Urothelium cell line (cell line): Measurements from ENCODE around the gene ZNF165.
"Not testable (repeated sequence)": the region's sequence is repeated elsewhere in the genome, so short reads cannot be mapped to it uniquely, and the experiment has no call there.

Source experiments
- DNase-seq: peaks from one replicate; pipeline ENCODE4 v3.0.0; 2011; ENCODE audit warnings: low spot score, mixed read lengths
- FAIRE-seq: peaks from 2 replicates; lab custom pipeline; 2011; peaks lifted over from hg19 to GRCh38; lab: Jason Lieb, UNC

Gene ZNF165

DNA sequence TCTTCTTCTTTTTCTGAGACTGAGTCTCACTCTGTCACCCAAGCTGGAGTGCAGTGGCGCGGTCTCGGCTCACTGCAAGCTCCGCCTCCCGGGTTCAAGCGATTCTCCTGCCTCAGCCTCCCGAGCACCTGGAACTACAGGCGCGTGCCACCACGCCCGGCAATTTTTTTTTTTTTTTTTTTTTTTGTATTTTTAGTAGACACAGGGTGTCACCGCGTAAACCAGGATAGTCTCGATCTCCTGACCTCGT is at the start of gene ZNF165:
TSS of gene ZNF165 (plus strand) at position 188 of the 250 bp plus-strand sequence. CDS start 4,913 bp downstream, outside the sequence.
- not testable (repeated sequence) for FAIRE-seq, DNase-seq

DNA sequence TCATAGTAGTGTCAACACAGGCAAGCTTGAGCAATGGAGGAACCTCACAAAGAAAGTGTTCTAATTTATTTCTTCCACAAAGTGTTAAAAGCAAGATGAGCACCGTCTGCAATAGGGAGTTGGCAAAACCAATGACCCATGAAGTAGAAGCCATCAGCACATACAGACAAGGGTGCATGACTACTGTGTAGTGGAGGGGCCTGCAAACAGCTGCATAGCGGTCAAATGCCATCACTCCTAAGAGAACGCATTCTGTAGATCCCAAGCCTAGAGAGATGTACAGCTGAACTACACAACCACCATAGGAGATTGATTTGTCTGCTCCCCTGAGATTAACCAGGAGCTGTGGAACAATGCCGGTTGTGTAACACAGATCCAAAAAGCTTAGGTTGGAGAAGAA is 26.8 kb upstream of the ZNF165 start:
- no peak for DNase-seq
- FAIRE-seq = no peak

DNA sequence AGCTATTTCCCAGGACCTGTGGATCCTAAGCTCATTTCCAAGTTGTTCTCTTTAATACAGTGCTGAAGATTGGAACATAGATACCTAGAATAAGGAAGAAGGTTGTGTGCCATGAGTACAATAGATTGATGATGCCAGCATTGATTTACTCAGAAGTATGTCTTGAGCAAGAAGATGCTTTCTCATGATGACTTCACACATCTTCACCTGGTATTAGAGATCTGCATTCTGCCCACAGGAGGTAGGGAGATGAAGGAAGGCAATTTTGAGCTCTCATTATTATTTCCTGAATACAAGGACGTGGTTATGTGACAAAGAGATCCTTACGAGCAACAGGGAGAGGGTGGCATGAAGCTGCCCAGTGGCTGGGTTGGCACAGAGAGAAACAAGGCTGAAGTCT is 20.0 kb upstream of the ZNF165 start:
- FAIRE-seq (no peak), DNase-seq (no peak)

DNA sequence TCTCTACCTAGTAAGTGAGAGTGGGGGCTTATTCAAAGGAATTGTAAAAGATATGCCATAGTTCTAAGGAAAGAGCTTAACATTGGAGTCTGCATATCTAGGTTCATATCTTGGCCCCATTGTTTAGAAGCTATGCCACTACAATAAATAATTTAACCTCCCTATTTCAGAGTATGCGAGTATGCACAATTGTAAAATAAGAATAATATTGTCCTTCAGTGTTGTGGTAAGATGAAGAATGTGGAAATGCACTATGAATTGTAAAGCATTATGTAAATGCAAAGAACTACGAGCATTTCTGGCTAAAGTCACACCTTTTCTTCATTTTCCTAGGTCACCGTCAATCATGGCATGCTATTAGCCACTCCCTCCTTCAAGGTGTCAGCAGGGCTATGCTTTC is 16.1 kb upstream of the ZNF165 start:
- DNase-seq (no peak), FAIRE-seq (no peak)

DNA sequence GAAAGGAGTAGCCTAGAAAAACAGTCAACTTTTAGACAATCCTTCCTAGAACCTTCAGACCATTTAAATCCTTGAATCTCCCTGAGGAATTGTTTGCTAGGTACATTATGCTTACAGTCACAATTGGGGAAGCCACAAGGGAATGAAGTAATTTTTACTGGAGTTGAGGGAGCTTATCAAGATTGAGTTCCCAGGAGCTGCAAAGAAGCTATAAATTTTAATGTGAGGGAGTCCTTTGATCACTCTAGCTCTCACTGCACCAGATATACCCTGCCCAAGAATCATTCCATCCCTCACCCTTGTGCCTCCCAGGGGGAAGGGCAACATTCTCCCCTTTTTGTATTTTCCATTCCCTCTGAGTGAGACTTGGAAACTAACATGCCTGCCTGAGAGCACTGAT is 12.3 kb upstream of the ZNF165 start:
- FAIRE-seq (no peak), DNase-seq (no peak)

DNA sequence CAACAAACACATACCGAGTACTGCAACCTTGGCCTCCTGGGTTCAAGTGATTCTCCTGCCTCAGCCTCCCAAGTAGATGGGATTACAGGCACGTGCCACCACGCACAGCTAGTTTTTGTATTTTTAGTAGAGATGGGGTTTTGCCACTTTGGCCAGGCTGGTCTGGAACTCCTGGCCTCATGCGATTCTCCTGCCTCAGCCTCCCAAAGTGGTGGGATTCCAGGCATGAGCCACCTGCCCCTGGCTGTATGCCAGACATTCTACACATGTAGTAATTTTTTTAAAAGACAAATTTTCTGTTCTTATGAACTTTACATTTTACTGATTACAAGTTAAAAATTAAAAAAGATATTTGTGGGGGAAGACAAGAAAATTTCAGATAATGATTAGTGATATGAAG is 9.4 kb upstream of the ZNF165 start:
- FAIRE-seq, DNase-seq: not testable (repeated sequence)

DNA sequence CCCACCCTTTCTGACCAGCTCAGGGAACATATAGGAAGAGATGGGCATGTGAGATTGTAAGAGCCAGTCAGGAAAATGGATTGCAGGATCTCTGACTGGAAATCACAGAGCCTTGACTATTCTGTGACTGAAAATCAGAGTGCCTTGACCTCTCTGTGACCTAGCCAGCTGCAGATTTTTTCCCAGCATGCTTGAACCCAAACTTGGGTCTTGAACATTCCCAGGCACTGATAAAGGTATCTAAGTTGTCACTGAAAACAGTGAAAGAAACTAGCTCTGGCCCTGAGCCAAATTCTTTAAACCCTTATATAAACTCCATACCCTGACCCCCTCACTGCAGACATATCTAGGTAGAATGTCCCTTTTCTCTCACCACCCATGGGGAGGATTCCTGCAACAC is 2.3 kb upstream of the ZNF165 start:
- DNase-seq (no peak), FAIRE-seq (no peak)

DNA sequence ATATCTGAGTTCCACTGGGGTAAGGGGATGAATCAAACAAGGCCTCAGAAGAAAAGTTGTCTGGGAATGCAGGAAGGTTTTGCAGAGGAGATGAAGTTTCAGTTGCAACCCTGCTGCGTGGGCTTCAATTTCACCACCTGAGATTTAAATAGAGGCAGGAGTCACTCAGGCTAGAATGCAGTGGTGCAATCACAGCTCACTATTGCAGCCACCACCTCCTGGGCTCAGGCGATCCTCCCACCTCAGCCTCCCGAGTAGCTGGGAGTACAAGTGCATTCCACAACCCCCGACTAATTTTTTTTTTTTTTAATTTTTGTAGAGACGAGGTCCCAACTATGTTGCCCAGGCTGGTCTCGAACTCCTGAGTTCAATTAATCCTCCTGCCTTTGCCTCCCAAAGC is 1.5 kb upstream of the ZNF165 start:
- no peak for FAIRE-seq
- DNase-seq = no peak

DNA sequence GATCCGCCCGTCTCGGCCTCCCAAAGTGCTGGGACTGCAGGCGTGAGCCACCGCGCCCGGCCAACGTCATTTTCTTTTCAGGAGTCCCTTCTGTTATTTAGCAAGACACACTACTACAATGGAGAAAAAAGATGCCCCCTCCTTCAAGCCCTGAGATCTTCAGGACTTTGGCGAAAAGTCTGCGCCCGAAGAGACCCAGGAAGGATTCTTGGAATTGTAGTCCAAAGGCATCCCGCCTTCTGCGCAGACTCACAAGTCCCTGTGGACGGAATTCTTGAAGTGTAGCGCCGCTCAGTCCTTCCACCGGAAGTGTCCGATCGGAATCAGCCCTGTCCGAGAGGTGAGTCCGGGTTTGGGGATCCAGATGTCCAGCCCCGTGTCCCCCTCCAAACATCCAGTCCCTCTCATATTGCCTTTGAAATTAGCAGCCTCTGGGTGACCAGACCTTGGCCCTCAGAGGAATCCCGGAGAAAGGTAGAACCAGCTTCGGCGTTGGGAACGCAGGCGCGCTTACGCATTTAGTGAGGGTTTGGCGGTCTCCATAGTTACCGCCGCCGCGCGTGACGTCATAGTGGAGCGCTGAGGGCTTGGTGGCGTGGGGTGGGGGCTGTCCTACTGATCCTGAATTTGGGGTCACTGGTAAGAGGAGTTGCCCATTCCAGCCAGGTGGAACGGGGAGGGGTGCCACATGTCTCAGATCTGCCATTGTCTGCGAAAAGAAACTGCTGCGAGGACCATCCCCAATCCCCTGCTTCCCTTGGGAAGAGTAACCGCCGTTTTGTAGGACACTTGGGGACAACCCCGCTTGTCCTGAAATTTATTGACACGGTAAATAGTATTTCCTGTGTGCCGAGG is 490 bp downstream of the ZNF165 start:
- no peak for FAIRE-seq
- peak; percentile 88 for DNase-seq

DNA sequence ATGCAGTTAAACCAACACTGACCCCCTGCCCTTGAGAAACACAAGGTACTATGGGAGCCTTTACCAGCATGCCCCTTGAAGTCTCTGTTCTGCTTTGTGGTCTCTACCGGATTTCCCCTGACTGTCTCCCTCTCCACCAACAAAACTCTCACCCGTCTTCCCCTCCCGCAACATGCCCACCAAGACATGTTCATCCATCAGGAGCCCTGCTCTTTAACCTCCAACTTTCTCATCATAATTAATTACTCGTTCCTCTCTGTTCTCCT is 1.1 kb downstream of the ZNF165 start:
- FAIRE-seq = no peak

DNA sequence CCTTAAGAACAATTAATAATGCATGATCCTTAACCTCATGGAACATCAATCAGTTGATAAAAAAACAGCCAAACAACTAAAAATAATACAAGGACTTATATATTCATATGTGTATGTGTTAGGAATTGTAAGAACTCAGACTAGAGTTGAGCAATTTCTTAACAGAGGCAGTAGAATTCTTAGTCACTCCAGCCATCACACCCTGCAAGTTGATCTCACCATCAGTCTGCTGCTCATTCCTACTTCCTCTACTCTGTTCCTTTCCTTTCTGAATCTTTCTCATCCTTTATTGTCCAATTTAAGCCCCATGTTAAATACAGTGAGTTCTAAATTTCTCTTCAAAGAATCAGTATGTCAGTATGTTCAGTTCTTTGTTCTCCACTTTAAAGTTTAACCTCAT is 2.6 kb downstream of the ZNF165 start:
- DNase-seq (no peak), FAIRE-seq (no peak)

More for the DNA sequence above, 1.1 kb downstream of the ZNF165 start:
- peak; percentile 6 for DNase-seq

DNA sequence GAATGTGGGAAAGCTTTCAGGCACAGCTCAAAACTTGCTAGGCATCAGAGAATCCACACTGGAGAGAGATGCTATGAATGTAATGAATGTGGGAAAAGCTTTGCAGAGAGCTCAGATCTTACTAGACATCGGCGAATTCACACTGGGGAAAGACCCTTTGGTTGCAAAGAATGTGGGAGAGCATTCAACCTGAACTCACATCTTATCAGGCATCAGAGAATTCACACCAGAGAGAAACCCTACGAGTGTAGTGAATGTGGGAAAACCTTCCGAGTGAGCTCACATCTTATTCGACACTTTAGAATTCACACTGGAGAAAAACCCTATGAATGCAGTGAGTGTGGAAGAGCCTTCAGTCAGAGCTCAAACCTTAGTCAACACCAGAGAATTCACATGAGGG is 8.7 kb downstream of the ZNF165 start:
- DNase-seq (no peak), FAIRE-seq (no peak)

DNA sequence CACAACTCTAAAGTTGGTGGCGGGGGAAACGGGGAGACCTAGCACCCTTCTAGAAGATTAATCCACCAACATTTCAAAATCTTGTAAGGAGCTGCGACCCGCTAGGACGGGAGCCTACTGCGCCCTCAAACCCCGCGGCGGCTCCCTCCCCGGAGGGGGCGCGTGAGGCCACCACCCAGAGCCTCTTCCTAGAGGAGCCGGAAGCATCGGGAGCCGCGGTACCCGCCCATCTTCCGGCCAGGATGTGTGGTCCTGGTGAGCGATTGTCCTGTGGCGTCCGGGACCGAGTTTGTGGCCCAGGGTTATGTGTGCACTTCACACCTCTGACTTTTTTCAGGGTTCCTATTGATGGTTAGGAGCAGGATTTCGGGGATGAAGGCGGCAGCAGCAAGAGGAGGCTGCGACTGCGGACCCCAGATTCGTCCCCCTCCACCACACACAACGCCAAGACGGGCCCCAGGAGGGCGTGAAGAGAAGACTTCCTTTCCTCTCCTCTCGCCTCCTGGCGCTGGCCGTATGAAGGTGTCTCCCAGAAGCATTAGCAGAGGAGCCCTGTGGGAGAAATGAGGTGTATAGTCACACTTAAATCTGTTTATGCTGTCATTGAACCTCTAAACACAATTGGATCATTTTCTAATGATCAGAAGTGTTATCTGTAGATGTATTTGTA is 10.7 kb downstream of the ZNF165 start:
- no peak for FAIRE-seq

DNA sequence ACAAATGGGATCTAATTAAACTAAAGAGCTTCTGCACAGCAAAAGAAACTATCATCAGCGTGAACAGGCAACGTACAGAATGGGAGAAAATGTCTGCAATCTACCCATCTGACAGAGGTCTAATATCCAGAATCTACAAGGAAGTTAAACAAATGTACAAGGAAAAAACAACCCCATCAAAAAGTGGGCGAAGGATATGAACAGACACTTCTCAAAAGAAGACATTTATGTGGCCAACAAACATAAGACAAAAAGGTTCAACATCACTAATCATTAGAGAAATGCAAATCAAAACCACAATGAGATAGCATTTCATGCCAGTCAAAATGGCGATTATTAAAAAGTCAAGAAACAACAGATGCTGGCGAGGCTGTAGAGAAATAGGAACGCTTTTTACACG is 21.9 kb downstream of the ZNF165 start:
- FAIRE-seq, DNase-seq: not testable (repeated sequence)

More for the DNA sequence above, 10.7 kb downstream of the ZNF165 start:
- peak; percentile 38 for DNase-seq

DNA sequence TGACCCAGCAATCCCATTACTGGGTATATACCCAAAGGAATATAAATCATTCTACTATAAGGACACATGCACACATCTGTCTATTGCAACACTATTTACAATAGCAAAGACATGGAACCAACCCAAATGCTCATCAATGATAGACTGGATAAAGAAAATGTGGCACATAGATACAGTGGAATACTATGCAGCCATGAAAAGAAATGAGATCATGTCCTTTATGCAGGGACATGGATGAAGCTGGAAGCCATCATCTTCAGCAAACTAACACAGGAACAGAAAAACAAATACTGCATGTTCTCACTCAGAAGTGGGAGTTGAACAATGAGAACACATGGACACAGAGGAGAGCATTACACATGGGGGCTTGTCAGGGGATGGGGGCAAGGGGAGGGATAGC is 22.3 kb downstream of the ZNF165 start:
- DNase-seq, FAIRE-seq: not testable (repeated sequence)

DNA sequence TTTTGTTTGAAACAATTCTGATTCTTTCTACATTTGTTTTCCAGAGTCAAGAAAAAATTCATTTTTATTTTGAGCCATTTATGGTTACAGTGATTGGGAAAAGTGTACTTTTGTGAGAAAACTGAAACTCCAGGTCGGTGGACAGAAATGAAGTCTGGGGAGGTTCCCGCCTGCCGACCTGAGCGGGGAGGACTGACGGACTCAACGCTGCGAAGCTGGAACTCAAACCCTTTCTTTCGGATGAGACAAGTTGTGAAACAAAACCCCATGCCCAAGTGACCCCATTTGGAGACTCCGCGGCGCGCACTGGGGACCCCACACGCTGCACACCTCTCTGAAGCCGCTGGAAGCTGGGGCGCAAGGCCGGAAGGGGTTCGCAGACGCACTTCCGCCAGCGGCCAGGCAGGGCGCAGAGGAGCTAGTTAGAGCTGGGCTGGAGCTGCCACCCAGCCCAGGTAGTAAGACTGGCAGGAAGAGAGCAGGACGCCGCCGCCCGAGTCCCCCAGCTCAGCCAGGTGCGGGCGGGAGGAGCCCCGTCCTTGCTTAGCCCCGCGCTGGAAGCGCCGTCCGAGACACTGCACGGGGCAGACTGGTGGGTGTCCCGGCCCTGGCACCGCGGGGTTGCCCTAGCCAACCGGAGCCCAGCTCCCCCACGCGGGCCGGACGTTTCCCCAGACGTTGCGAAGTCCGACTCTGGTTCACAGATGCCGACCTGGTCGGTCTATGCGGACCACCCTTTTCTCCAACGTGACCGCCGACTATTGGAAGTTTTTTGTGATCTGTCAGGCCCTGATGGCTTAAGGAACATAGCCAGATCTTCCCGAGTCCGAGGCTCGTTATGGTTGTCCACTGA is 24.2 kb downstream of the ZNF165 start:
- no peak for FAIRE-seq
- DNase-seq = peak; percentile 92

DNA sequence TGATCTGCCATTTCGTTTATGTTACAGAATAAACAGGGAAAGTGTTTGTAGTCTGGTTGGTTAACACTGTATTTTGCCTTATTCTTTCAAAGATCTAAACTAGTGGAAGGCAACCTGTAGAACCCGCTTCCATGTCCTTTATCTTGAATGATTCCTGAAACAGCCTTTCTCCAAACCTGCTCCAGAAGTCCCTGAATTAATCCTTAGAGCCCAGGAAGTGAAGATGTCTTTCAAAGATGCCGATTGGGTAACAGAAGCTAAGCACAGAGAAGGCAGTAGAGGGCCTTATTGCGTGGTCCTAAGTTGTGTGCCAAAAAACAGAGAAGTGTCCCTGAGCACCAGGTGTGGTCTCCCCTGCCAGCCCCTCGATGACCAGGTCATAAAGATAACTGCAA is 24.9 kb downstream of the ZNF165 start:
- FAIRE-seq = no peak
- DNase-seq = peak; percentile 37

DNA sequence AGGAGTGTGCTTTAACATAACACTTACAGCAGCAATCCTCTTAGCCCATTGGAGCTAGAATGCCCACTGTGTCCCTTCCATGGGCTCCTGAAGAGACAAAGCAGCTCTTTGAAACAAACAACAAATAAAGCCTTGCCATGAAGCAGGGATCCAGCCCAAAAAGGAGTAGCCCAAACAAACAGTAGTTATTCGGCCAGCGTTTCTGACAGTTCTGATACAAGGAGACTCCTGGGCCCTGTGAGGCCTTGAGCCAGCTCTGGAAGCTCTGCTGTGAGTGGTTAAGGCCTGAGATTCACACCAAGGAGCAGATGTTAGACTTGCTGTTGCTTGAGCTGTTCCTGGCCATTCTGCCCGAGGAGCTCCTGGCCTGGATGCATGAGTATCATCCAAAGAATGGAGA is 27.1 kb downstream of the ZNF165 start:
- no peak for FAIRE-seq
- DNase-seq = no peak

DNA sequence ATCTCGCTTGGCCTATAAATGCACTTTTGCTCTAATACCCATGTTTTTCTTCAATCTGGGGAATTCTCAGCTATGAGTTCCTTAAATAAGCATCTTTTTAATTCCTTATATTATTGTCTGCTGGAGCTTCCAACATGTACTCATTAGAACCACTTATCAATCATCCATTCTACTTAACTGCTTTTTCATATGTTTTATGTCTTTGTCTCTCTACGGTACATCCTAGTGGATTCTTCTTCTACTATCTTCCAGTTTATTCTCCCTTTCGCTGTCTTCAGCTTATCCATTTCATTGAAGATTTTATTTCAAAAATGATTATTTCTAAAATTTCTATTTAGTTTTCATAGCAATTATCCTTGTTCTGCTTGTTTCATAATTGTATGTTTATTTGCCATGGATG is 31.6 kb downstream of the ZNF165 start:
- FAIRE-seq (no peak), DNase-seq (no peak)

DNA sequence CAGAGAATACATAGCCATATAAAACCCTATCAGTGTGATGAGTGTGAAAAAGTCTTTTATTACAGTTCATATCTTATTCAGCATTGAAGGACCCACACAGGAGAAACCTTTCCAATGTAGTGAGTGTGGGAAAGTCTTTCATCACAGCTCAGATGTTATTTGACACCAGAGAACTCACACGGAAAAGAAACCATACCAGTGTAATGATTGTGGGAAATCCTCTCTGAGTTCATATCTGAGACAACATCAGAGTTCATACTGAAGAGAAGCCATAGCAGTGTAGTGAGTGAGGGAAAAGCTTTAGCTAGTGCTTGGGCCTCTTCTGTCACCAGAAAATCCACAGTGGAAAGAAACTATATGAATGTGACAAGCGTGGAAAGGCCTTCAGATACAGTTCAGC is 35.4 kb downstream of the ZNF165 start:
- FAIRE-seq = no peak
- no peak for DNase-seq

DNA sequence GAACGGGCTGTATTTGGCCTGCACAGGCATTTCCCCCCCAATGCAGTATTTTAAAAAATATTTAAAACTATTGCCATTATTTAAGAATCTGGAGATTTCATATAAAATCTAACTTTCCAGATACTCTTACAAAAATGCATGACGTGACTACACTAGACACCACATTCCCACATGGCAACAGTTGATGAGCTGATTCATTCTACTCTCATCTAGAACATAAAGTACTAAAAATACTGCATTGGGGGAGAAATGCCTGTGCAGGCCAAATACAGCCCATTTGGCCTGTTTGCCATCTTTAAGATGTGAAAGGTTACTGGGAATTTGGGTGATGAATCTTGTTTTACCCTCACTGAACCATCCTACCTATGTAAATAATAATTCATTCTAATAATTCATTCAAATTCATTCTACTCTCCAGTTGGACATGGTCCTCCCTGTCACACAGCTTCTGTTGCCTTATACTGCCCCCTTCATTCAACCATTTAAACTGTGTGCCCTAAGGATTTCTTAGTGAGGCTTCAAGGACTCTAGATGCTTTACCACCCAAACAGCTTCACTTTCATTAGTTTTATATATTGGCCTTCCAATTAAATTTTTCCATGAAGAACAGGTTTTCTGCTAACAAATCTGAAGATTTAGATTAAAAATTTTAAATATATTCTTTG is 37.1 kb downstream of the ZNF165 start:
- FAIRE-seq = no peak
- DNase-seq = no peak
